GM19468 (cell line): ENCODE data around the gene ACE.
"Not testable (repeated sequence)": the region's sequence is repeated elsewhere in the genome, so short reads cannot be mapped to it uniquely, and the experiment has no call there.

Experiments used
- ATAC-seq: cut with Tn5 transposase; IDR thresholded peaks from one replicate; pipeline ENCODE4 v1.9.1; 2021; ENCODE audit warnings: mild to moderate bottlenecking, moderate library complexity, moderate number of reproducible peaks; ENCODE audit not compliant: unreplicated experiment; ENCODE audit errors: extremely low read depth

ACE gene

GRCh38 chr17:63464691-63465236 lies 12.1 kb upstream of the ACE start:
- ATAC-seq: no peak

GRCh38 chr17:63468099-63468498 lies 8.8 kb upstream of the ACE start:
- ATAC-seq: not testable (repeated sequence)

GRCh38 chr17:63474174-63474573 lies 2.7 kb upstream of the ACE start:
- ATAC-seq: no peak

- ATAC-seq: no peak
These were observed 2.0 kb upstream of the ACE start for GRCh38 chr17:63474586-63475460.

- ATAC-seq: no peak
These were observed 1.1 kb upstream of the ACE start for GRCh38 chr17:63475491-63476412.

GRCh38 chr17:63476459-63476853 lies 405 bp upstream of the ACE start:
- no peak for ATAC-seq

GRCh38 chr17:63477480-63478440 lies 899 bp downstream of the ACE start:
- no peak for ATAC-seq

- no peak for ATAC-seq
These were observed 2.1 kb downstream of the ACE start for GRCh38 chr17:63478814-63479494.

- ATAC-seq: no peak
These were observed 2.8 kb downstream of the ACE start for GRCh38 chr17:63479495-63480184.

- ATAC-seq: no peak
These were observed 3.4 kb downstream of the ACE start for GRCh38 chr17:63480192-63480784.

- no peak for ATAC-seq
These were observed 4.1 kb downstream of the ACE start for GRCh38 chr17:63480826-63481487.

GRCh38 chr17:63481488-63481870 lies 4.6 kb downstream of the ACE start:
- no peak for ATAC-seq

- no peak for ATAC-seq
These were observed 5.6 kb downstream of the ACE start for GRCh38 chr17:63482509-63482908.

- no peak for ATAC-seq
These were observed 6.2 kb downstream of the ACE start for GRCh38 chr17:63483038-63483437.

- ATAC-seq: no peak
These were observed 7.1 kb downstream of the ACE start for GRCh38 chr17:63483655-63484575.

- no peak for ATAC-seq
These were observed 9.6 kb downstream of the ACE start for GRCh38 chr17:63486317-63487013.
